ENCODE measurements around the gene MIER1.

Gene MIER1

GRCh38 chr1:66993076-66993475 is 68.3 kb downstream of the MIER1 start:
- H3K4me3 ChIP-seq (ENCODE audit: low read depth, low read length): no peak overlapping the region
- no peak for DNase-seq (ENCODE audit: low read depth)
- TF ChIP-seq CTCF (IDR thresholded peaks at IDR 0.05; ENCODE audit: low read depth, low read length, missing control alignments): no peak

GRCh38 chr1:66996018-66996682 is 71.4 kb downstream of the MIER1 start:
- peak; percentile 79 for TF ChIP-seq CTCF (IDR thresholded peaks at IDR 0.05; ENCODE audit: low read depth, low read length, missing control alignments)
- no peak overlapping the region for H3K4me3 ChIP-seq (ENCODE audit: low read depth, low read length)
- peak; percentile 53 for DNase-seq (ENCODE audit: low read depth)

GRCh38 chr1:66998972-66999371 is 74.2 kb downstream of the MIER1 start:
- DNase-seq (ENCODE audit: low read depth): no peak
- H3K4me3 ChIP-seq (ENCODE audit: low read depth, low read length): no peak overlapping the region
- TF ChIP-seq CTCF (IDR thresholded peaks at IDR 0.05; ENCODE audit: low read depth, low read length, missing control alignments): no peak

- TF ChIP-seq CTCF (IDR thresholded peaks at IDR 0.05; ENCODE audit: low read depth, low read length, missing control alignments): no peak
- no peak overlapping the region for H3K4me3 ChIP-seq (ENCODE audit: low read depth, low read length)
- DNase-seq (ENCODE audit: low read depth): no peak
Observed at GRCh38 chr1:66999640-67000400, 75.0 kb downstream of the MIER1 start.

- TF ChIP-seq CTCF (IDR thresholded peaks at IDR 0.05; ENCODE audit: low read depth, low read length, missing control alignments): no peak
- H3K4me3 ChIP-seq (ENCODE audit: low read depth, low read length): no peak overlapping the region
- DNase-seq (ENCODE audit: low read depth): no peak
Observed at GRCh38 chr1:67001682-67002425, 77.1 kb downstream of the MIER1 start.

- no peak for TF ChIP-seq CTCF (IDR thresholded peaks at IDR 0.05; ENCODE audit: low read depth, low read length, missing control alignments)
Observed at GRCh38 chr1:67004176-67004575, 79.4 kb downstream of the MIER1 start.

More at GRCh38 chr1:67004176-67004575, 79.4 kb downstream of the MIER1 start:
- no peak for DNase-seq (ENCODE audit: low read depth)
- no peak overlapping the region for H3K4me3 ChIP-seq (ENCODE audit: low read depth, low read length)
